Sigmoid colon (tissue), 4 donors: ENCODE measurements around the gene SMIM22.

Experiments
- EP300 ChIP-seq, 4 donors: sonication (generic); formaldehyde crosslinking; IDR thresholded peaks; one replicate each; pipeline ENCODE4 v1.6.1; 2017; ENCODE audit warnings: antibody characterized with exemption in 4 of 4
- POLR2A ChIP-seq, 2 donors: fragments of 450-650 bp; IDR thresholded peaks; one replicate each; pipeline ENCODE4 v1.6.1; 2016; ENCODE audit warnings: antibody characterized with exemption in 2 of 2, mild to moderate bottlenecking in 2 of 2, moderate library complexity in 2 of 2
- POLR2AphosphoS5 ChIP-seq, 4 donors: sonication (generic); formaldehyde crosslinking; IDR thresholded peaks; one replicate each; pipeline ENCODE4 v1.6.1; 2017; ENCODE audit warnings: antibody characterized with exemption in 4 of 4
- TF ChIP-seq, protein P1 (sequence below), 4 experiments: fragments of 450-650 bp in 3 of 4; fragments of 200-600 bp in 1 of 4; IDR thresholded peaks; one replicate each; pipeline ENCODE4 v1.5.1; 2016 to 2019; ENCODE audit warnings: antibody characterized with exemption in 4 of 4, mild to moderate bottlenecking in 3 of 4, moderate library complexity in 2 of 4

DNA sequence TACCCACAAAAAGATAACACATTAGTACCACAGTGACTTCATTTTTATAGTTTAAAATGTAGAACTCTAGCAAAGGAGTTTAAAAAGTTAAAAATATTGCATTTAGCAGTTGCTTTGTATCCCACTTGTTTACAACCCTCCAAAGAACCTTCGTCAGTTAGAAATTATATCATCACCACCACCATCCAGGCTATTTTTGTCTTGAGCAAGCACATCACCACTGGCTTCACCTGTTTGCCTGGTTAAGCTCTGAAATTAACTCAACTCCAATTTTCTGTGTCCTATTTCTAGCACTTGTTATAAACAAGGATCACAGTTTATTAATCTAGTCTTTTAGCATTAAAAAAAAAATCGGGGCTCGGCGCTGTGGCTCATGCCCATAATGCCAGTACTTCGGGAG is 45.8 kb downstream of the SMIM22 start:
- no peak for TF ChIP-seq POLR2A (IDR thresholded peaks at IDR 0.05)
- TF ChIP-seq, protein P1, sequence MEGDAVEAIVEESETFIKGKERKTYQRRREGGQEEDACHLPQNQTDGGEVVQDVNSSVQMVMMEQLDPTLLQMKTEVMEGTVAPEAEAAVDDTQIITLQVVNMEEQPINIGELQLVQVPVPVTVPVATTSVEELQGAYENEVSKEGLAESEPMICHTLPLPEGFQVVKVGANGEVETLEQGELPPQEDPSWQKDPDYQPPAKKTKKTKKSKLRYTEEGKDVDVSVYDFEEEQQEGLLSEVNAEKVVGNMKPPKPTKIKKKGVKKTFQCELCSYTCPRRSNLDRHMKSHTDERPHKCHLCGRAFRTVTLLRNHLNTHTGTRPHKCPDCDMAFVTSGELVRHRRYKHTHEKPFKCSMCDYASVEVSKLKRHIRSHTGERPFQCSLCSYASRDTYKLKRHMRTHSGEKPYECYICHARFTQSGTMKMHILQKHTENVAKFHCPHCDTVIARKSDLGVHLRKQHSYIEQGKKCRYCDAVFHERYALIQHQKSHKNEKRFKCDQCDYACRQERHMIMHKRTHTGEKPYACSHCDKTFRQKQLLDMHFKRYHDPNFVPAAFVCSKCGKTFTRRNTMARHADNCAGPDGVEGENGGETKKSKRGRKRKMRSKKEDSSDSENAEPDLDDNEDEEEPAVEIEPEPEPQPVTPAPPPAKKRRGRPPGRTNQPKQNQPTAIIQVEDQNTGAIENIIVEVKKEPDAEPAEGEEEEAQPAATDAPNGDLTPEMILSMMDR (IDR thresholded peaks at IDR 0.05): no peak
- TF ChIP-seq POLR2AphosphoS5 (IDR thresholded peaks at IDR 0.05): no peak
- no peak for TF ChIP-seq EP300 (IDR thresholded peaks at IDR 0.05)
